IMR-90 (cell line): ENCODE results near the gene GARIN5A. TPM values are rescaled to one million over a fixed set of nuclear protein-coding genes. Genes with fewer than 3 reads are reported as not detected.

Experiments
- ATAC-seq: fragments of 200-7000 bp; cut with Tn5 transposase; 2 replicates; pipeline ENCODE4 v1.9.1; 2020; ENCODE audit warnings: low read depth, mild to moderate bottlenecking, moderate library complexity
- BruUV-seq: library from RNA; stranded (reverse); fragments of 400-500 nt; replicated peaks from 2 replicates; lab custom pipeline; 2021; lab: Mats Ljungman, UMichigan
- CTCF ChIA-PET: fragments of 300-600 bp; formaldehyde crosslinking; extraction: SDS; loops from one replicate; lab custom pipeline; 2021; ENCODE audit warnings: antibody characterized with exemption; lab: Yijun Ruan, JAX
- POLR2A ChIA-PET: fragments of 300-600 bp; sonication (Branson Sonifier 250); formaldehyde crosslinking; loops from one replicate; lab custom pipeline; 2022; ENCODE audit warnings: antibody characterized with exemption; ENCODE audit not compliant: unreplicated experiment; lab: Charles Lee
- DNase-seq: peaks from one replicate; pipeline ENCODE4 v3.0.0; 2013
- H2AFZ ChIP-seq: replicated peaks from 2 replicates; pipeline ENCODE3; 2013; ENCODE audit warnings: low read length, mild to moderate bottlenecking; ENCODE audit not compliant: poor library complexity
- H2AK5ac ChIP-seq: 2 replicates; pipeline ENCODE4 v1.6.1; 2013; ENCODE audit warnings: low read depth, low read length, inconsistent platforms
- H2AK9ac ChIP-seq: replicated peaks from 2 replicates; pipeline ENCODE3; 2013; ENCODE audit warnings: mild to moderate bottlenecking, low read depth, low read length, moderate library complexity; ENCODE audit not compliant: poor library complexity
- H2BK120ac ChIP-seq: 2 replicates; pipeline ENCODE4 v1.6.1; 2013; ENCODE audit warnings: low read depth, low read length, inconsistent platforms
- H2BK15ac ChIP-seq: 3 replicates; pipeline ENCODE4 v1.6.1; 2013; ENCODE audit warnings: low read depth, low read length, inconsistent platforms
- H2BK20ac ChIP-seq: 2 replicates; pipeline ENCODE4 v1.6.1; 2013; ENCODE audit warnings: low read depth, mild to moderate bottlenecking, inconsistent platforms, low read length, moderate library complexity
- H2BK5ac ChIP-seq: 2 replicates; pipeline ENCODE4 v1.6.1; 2013; ENCODE audit warnings: mild to moderate bottlenecking, low read depth, low read length, inconsistent platforms; ENCODE audit not compliant: poor library complexity, severe bottlenecking
- H3K14ac ChIP-seq: replicated peaks from 2 replicates; pipeline ENCODE4 v1.6.1; 2013; ENCODE audit warnings: low read depth, low read length, inconsistent platforms
- H3K18ac ChIP-seq: 2 replicates; pipeline ENCODE4 v1.6.1; 2013; ENCODE audit warnings: low read depth, low read length, control low read depth
- H3K23ac ChIP-seq: 2 replicates; pipeline ENCODE4 v1.6.1; 2013; ENCODE audit warnings: low read depth, low read length, inconsistent platforms
- H3K27ac ChIP-seq: 2 replicates; pipeline ENCODE4 v1.5.1; 2013; ENCODE audit warnings: mild to moderate bottlenecking, control low read depth, low read length; ENCODE audit not compliant: insufficient read depth
- H3K27me3 ChIP-seq: 2 replicates; pipeline ENCODE4 v1.6.1; 2013; ENCODE audit warnings: low read length; ENCODE audit not compliant: control insufficient read depth, insufficient read depth
- H3K36me3 ChIP-seq: 2 replicates; pipeline ENCODE4 v1.6.1; 2013; ENCODE audit warnings: low read length, mixed read lengths; ENCODE audit not compliant: control insufficient read depth, insufficient read depth
- H3K4ac ChIP-seq: 2 replicates; pipeline ENCODE4 v1.6.1; 2013; ENCODE audit warnings: low read depth, low read length, inconsistent platforms
- H3K4me1 ChIP-seq: 2 replicates; pipeline ENCODE4 v1.6.1; 2013; ENCODE audit warnings: low read length, mixed read lengths; ENCODE audit not compliant: control insufficient read depth, insufficient read depth
- H3K4me2 ChIP-seq: 2 replicates; pipeline ENCODE4 v1.6.1; 2013; ENCODE audit warnings: low read depth, mild to moderate bottlenecking, control low read depth, low read length, moderate library complexity
- H3K4me3 ChIP-seq: 2 replicates; pipeline ENCODE4 v1.5.1; 2013; ENCODE audit warnings: low read depth, mild to moderate bottlenecking, control low read depth, low read length, moderate library complexity; ENCODE audit not compliant: insufficient read depth
- H3K56ac ChIP-seq: 2 replicates; pipeline ENCODE4 v1.6.1; 2013; ENCODE audit warnings: low read length, inconsistent platforms; ENCODE audit not compliant: insufficient read depth; ENCODE audit errors: extremely low read depth
- H3K79me1 ChIP-seq, 2 experiments: 2 replicates each; pipeline ENCODE4 v1.6.1; 2013; ENCODE audit warnings: low read length in 2 of 2, inconsistent platforms in 1 of 2, low read depth in 1 of 2
- H3K9ac ChIP-seq: 2 replicates; pipeline ENCODE4 v1.6.1; 2013; ENCODE audit warnings: low read depth, low read length, control low read depth
- H3K9me1 ChIP-seq: 2 replicates; pipeline ENCODE4 v1.6.1; 2013; ENCODE audit warnings: low read length, inconsistent platforms; ENCODE audit not compliant: insufficient read depth
- H3K9me3 ChIP-seq: 2 replicates; pipeline ENCODE4 v1.6.1; 2013; ENCODE audit warnings: low read length; ENCODE audit not compliant: control insufficient read depth, insufficient read depth
- H4K20me1 ChIP-seq: 2 replicates; pipeline ENCODE4 v1.6.1; 2013; ENCODE audit warnings: low read length, inconsistent platforms; ENCODE audit not compliant: insufficient read depth
- H4K5ac ChIP-seq: 2 replicates; pipeline ENCODE4 v1.6.1; 2013; ENCODE audit warnings: mild to moderate bottlenecking, low read depth, low read length, control low read depth
- H4K8ac ChIP-seq, 2 experiments: 2 replicates each; pipeline ENCODE4 v1.6.1; 2013; ENCODE audit warnings: low read depth in 2 of 2, low read length in 2 of 2, control low read depth in 1 of 2, inconsistent platforms in 1 of 2
- H4K91ac ChIP-seq: 2 replicates; pipeline ENCODE4 v1.6.1; 2013; ENCODE audit warnings: low read depth, low read length, inconsistent platforms; ENCODE audit not compliant: insufficient read depth
- CEBPB ChIP-seq: IDR thresholded peaks from 2 replicates; pipeline ENCODE4 v1.6.1; 2012; ENCODE audit warnings: low read depth, low read length, improper control_type of control experiment
- FOS ChIP-seq: fragments of 150-350 bp; IDR thresholded peaks from 2 replicates; pipeline ENCODE4 v1.6.1; 2016; ENCODE audit warnings: low read depth, low read length
- RFX5 ChIP-seq: IDR thresholded peaks from 2 replicates; pipeline ENCODE4 v1.8.0; 2012; ENCODE audit warnings: low read depth, mild to moderate bottlenecking, low read length, moderate library complexity
- WGBS, 2 experiments: methylation state at CpG; one replicate each; pipeline versions ENCODE4 v1.1.5 to v1.1.7; 2013; ENCODE audit warnings: missing lambda C conversion rate in 2 of 2; ENCODE audit not compliant: insufficient read length in 1 of 2; ENCODE audit errors: extremely low coverage in 2 of 2; 5-methylcytosine and 5-hydroxymethylcytosine counted together
- dilution Hi-C: fragments of 300-500 bp; cut with HindIII; formaldehyde crosslinking; loops from one replicate; pipeline ENCODE4 v1.14.3; 2018; ENCODE audit warnings: low sequenced_read_pairs; ENCODE audit not compliant: unreplicated experiment
- in situ Hi-C: fragments of 300-500 bp; cut with MboI; formaldehyde crosslinking; loops from 3 replicates; pipeline ENCODE4 v1.14.3; 2019; ENCODE audit warnings: low sequenced_read_pairs, inconsistent platforms, mixed read lengths
- intact Hi-C: fragments of 100-400 bp; cut with micrococcal nuclease; formaldehyde crosslinking; loops from 2 replicates; pipeline ENCODE4 v1.10.0; 2022
- polyA plus RNA-seq, 3 experiments: library from polyadenylated mRNA; depleted of rRNA; stranded (reverse); fragments of >200 nt; gene quantifications; 2 replicates each; pipeline ENCODE4 v1.2.3, GENCODE V29; 2012; ENCODE audit warnings: low replicate concordance in 1 of 3
- total RNA-seq: library from RNA; depleted of rRNA; stranded (reverse); fragments of >200 nt; gene quantifications from 2 replicates; pipeline ENCODE4 v1.2.3, GENCODE V29; 2012

The GARIN5A gene
- total and polyA plus RNA-seq, 2 of the 4 experiments (the other 2 are of a cell fraction), result 0.53 TPM; not detected in 1

DNA sequence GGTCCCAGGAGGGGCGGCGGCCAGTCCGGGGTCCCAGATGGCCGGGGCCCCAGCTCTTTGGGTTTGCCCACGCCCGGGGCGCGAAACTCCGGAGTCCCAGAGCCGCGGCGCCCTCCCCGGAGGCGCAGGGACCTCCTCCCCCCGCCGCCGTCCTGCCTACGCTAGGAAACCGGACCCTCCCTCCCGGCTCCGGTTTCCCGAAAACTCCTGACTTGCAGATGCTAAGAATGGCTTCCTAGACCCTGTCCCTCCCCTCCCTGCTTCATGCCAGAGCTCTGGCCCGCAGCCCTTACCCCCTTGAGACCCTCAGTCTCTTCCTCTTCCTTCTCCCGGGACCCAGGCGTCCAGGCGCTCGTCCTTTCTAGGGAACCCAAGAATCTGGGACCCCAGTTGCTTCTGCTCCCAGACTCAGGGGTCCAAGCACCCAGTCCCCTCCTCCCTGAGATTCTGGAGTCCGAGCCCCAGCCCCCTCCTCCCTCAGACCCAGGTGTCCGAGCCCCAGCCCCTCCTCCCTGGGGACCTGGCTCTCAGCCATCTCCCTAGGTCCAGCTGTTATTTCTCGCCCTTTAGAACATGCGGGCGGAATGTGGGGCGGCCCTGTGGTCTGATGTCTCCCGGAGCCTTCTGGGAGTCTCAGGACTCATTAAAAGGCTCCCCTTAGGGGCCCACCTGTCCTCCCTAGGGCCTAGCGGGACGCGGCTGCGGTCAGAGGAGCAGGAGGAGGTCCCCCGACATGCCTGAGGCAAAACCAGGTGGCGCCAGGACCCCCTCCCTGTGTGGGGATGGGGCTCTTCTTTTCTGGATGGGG is 44.2 kb downstream of the GARIN5A start, which contains the start of gene MYBPC2:
Gene MYBPC2, plus strand, starts transcription at position 672 of the 808 bp plus-strand sequence. Its CDS starts 62 bp downstream, at position 734.
- in situ Hi-C loops (no loop called here), dilution Hi-C loops (no loop called here), intact Hi-C loops (no loop called here)
- Histone ChIP-seq H4K5ac (no peak within 1 kb of the TSS), H3K14ac (no peak within 1 kb of the TSS), H3K18ac (no peak within 1 kb of the TSS), H2AFZ (peak within 1 kb of the TSS; percentile 98), H4K8ac (peak within 1 kb of the TSS in 1 of 2 experiments; percentile 54; a peak in 2 of 4 replicates), H3K27me3 (peaks cover 39% of the 10 kb centered on the region), H3K4me1 (0 out of 2 replicates have a peak, but pooled peaks cover 3% of the 10 kb centered on the region), H2AK5ac (no peak within 1 kb of the TSS), H2BK5ac (no peak within 1 kb of the TSS), H3K56ac (no peak within 1 kb of the TSS), H3K4ac (no peak within 1 kb of the TSS), H3K79me1 (no peaks in the 10 kb centered on the region), H3K4me2 (peak within 1 kb of the TSS; percentile 96), H2BK120ac (no peak within 1 kb of the TSS), H3K4me3 (peak within 1 kb of the TSS; percentile 48), H3K9me3 (no peaks in the 10 kb centered on the region), H4K20me1 (no peaks in the 10 kb centered on the region), H3K9me1 (no peaks in the 10 kb centered on the region), H2BK15ac (no peak within 1 kb of the TSS), H3K36me3 (no peaks in the 10 kb centered on the region), H3K23ac (peak within 1 kb of the TSS; percentile 38; the same call in 1 of the 2 replicates), H2BK20ac (no peak within 1 kb of the TSS), H2AK9ac (peak within 1 kb of the TSS; percentile 66), H3K27ac (no peak within 1 kb of the TSS), H3K9ac (no peak within 1 kb of the TSS), H4K91ac (no peak within 1 kb of the TSS)
- 1% methylated on average over 14 of the region's 40 CpGs; no CpG with 5 or more reads in 1 of the 2 experiments for WGBS, 2 experiments
- ATAC-seq, result peak; percentile 19
- ChIA-PET CTCF (no interaction called here), POLR2A (no interaction called here)
- DNase-seq, result no peak
- TF ChIP-seq CEBPB (no peak), FOS (no peak), RFX5 (peak; percentile 58; the same call in 1 of the 2 replicates)
- no TSS peak for BruUV-seq
